ENCODE results near the gene AFF1. TPM values are rescaled to one million over a fixed set of nuclear protein-coding genes. Genes with fewer than 3 reads are reported as not detected.
A peak's percentile ranks its signal among the peaks of the same experiment; 100 is the strongest.

AFF1 gene
- total RNA-seq, 4 donors from 2014 or later: 59.7 to 78.1 (median 65.9) TPM

GRCh38 chr4:87100168-87100567 is 165.4 kb downstream of the AFF1 start:
- no peaks in the 10 kb centered on the region for H3K9me3 ChIP-seq
- no peaks in the 10 kb centered on the region for H3K27me3 ChIP-seq
- no peak for TF ChIP-seq CTCF (IDR thresholded peaks at IDR 0.05)
- TF ChIP-seq EP300 (IDR thresholded peaks at IDR 0.05): no peak
- ATAC-seq: no peak
- WGBS, 2 donors (ENCODE audit: low coverage in 1 of 2): 63 to 100% methylated on average over 1 of the region's 1 CpG
- peak overlapping the region in 1 of 4 donors; percentile 12 for H3K27ac ChIP-seq
- peaks cover 0 to 20% of the 10 kb centered on the region in 2 donors for H3K36me3 ChIP-seq
- no peak overlapping the region for H3K4me3 ChIP-seq
- H3K4me1 ChIP-seq: peaks cover 10 to 73% (median 10%) of the 10 kb centered on the region in 3 donors

- 75 to 80% methylated on average over 5 to 7 of the region's 7 CpGs for WGBS, 2 donors (ENCODE audit: low coverage in 1 of 2)
- Histone ChIP-seq H3K36me3 (peaks cover 0 to 21% of the 10 kb centered on the region in 2 donors), H3K4me3 (no peak overlapping the region), H3K27ac (peak overlapping the region in 2 of 4 donors; percentile 48 to 79), H3K9me3 (no peaks in the 10 kb centered on the region), H3K27me3 (no peaks in the 10 kb centered on the region), H3K4me1 (peaks cover 10 to 85% (median 10%) of the 10 kb centered on the region in 3 donors)
- peak; percentile 61 for ATAC-seq
- TF ChIP-seq POLR2A (IDR thresholded peaks at IDR 0.05) (no peak), CTCF (IDR thresholded peaks at IDR 0.05) (no peak), POLR2AphosphoS5 (IDR thresholded peaks at IDR 0.05) (no peak), EP300 (IDR thresholded peaks at IDR 0.05) (no peak)
Measured at GRCh38 chr4:87101543-87102199, 166.9 kb downstream of the AFF1 start.

GRCh38 chr4:87103086-87103485 is 168.3 kb downstream of the AFF1 start:
- ATAC-seq: no peak
- H3K4me1 ChIP-seq: peaks cover 16 to 85% (median 16%) of the 10 kb centered on the region in 3 donors
- TF ChIP-seq POLR2A (IDR thresholded peaks at IDR 0.05) (no peak), POLR2AphosphoS5 (IDR thresholded peaks at IDR 0.05) (no peak), CTCF (IDR thresholded peaks at IDR 0.05) (no peak), EP300 (IDR thresholded peaks at IDR 0.05) (no peak)
- peaks cover 0 to 20% of the 10 kb centered on the region in 2 donors for H3K36me3 ChIP-seq
- H3K27ac ChIP-seq: peak overlapping the region in 3 of 4 donors; percentile 68 to 79 (median 71)
- no peak overlapping the region for H3K4me3 ChIP-seq
- 47 to 52% methylated on average over 1 of the region's 1 CpG for WGBS, 2 donors (ENCODE audit: low coverage in 1 of 2)
- H3K27me3 ChIP-seq: no peaks in the 10 kb centered on the region
- H3K9me3 ChIP-seq: no peaks in the 10 kb centered on the region

- H3K27me3 ChIP-seq: no peaks in the 10 kb centered on the region
- no peak overlapping the region for H3K4me3 ChIP-seq
- H3K36me3 ChIP-seq: peaks cover 0 to 26% of the 10 kb centered on the region in 2 donors
- no peaks in the 10 kb centered on the region for H3K9me3 ChIP-seq
- ATAC-seq: no peak
- H3K27ac ChIP-seq: peak overlapping the region; percentile 59 to 79 (median 70)
- peaks cover 21 to 85% (median 23%) of the 10 kb centered on the region in 3 donors for H3K4me1 ChIP-seq
- TF ChIP-seq POLR2AphosphoS5 (IDR thresholded peaks at IDR 0.05) (peak; percentile 52), CTCF (IDR thresholded peaks at IDR 0.05) (no peak), POLR2A (IDR thresholded peaks at IDR 0.05) (no peak), EP300 (IDR thresholded peaks at IDR 0.05) (no peak)
- WGBS, 2 donors (ENCODE audit: low coverage in 1 of 2): 50 to 55% methylated on average over 1 to 2 of the region's 2 CpGs
Measured at GRCh38 chr4:87103691-87104187, 168.9 kb downstream of the AFF1 start.

All from gastroesophageal sphincter (tissue), 4 donors.